CD4-positive, alpha-beta T cell (primary cell): ENCODE measurements around the gene NFKBIZ. TPM values are rescaled to one million over a fixed set of nuclear protein-coding genes. Genes with fewer than 3 reads are reported as not detected.

Experiments
- ATAC-seq: fragments of 200-7000 bp; cut with Tn5 transposase; one replicate; pipeline ENCODE4 v1.10.0; 2022; ENCODE audit warnings: mild to moderate bottlenecking; ENCODE audit not compliant: poor library complexity
- CTCF ChIA-PET: fragments of 350-600 bp; sonication (Branson Sonifier 250); formaldehyde crosslinking; loops from one replicate; lab custom pipeline; 2021; ENCODE audit warnings: antibody characterized with exemption, inconsistent platforms; lab: Charles Lee
- POLR2A ChIA-PET: fragments of 350-600 bp; sonication (Branson Sonifier 250); formaldehyde crosslinking; loops from one replicate; lab custom pipeline; 2021; ENCODE audit warnings: antibody characterized with exemption, inconsistent platforms; lab: Charles Lee
- DNase-seq, 14 experiments: peaks; one replicate each; pipeline ENCODE4 v3.0.0-alpha.2; 2013 to 2020; ENCODE audit warnings: mixed read lengths in 2 of 14
- H3K27ac ChIP-seq, 2 donors: one replicate each; pipeline versions ENCODE4 v1.5.1 to v1.7.0; 2013; ENCODE audit warnings: low read length in 2 of 2, low read depth in 1 of 2, mild to moderate bottlenecking in 1 of 2
- H3K27me3 ChIP-seq, 2 experiments: 1 replicate in 1 of 2; 2 replicates in 1 of 2; pipeline versions ENCODE4 v1.6.1 to v1.7.0; 2013; ENCODE audit warnings: low read length in 2 of 2, control low read depth in 1 of 2, mild to moderate bottlenecking in 1 of 2, moderate library complexity in 1 of 2; ENCODE audit not compliant: insufficient read depth in 2 of 2, control insufficient read depth in 1 of 2
- H3K36me3 ChIP-seq: one replicate; pipeline ENCODE4 v1.6.1; 2013; ENCODE audit warnings: low read length, control low read depth; ENCODE audit not compliant: insufficient read depth
- H3K4me1 ChIP-seq: one replicate; pipeline ENCODE4 v1.6.1; 2013; ENCODE audit warnings: low read length, control low read depth; ENCODE audit not compliant: insufficient read depth
- H3K4me3 ChIP-seq: one replicate; pipeline ENCODE4 v1.5.1; 2013; ENCODE audit warnings: mild to moderate bottlenecking, low read length, moderate library complexity
- H3K9me3 ChIP-seq, 2 experiments: 1 replicate in 1 of 2; 2 replicates in 1 of 2; pipeline versions ENCODE4 v1.6.1 to v1.7.0; 2013; ENCODE audit warnings: low read length in 2 of 2, mild to moderate bottlenecking in 2 of 2, control low read depth in 1 of 2, moderate library complexity in 1 of 2; ENCODE audit not compliant: control insufficient read depth in 1 of 2, insufficient read depth in 1 of 2
- H3K27ac Mint-ChIP-seq: one replicate; pipeline ENCODE4 v1.8.0; 2020; ENCODE audit warnings: mixed read lengths
- H3K27me3 Mint-ChIP-seq: one replicate; pipeline ENCODE4 v1.8.0; 2021; ENCODE audit warnings: mixed read lengths
- H3K36me3 Mint-ChIP-seq: one replicate; pipeline ENCODE4 v1.8.0; 2021; ENCODE audit warnings: low read depth, mixed read lengths
- H3K4me1 Mint-ChIP-seq: one replicate; pipeline ENCODE4 v1.8.0; 2021; ENCODE audit warnings: low read depth, mixed read lengths
- H3K4me3 Mint-ChIP-seq: one replicate; pipeline ENCODE4 v1.8.0; 2020; ENCODE audit warnings: mild to moderate bottlenecking, mixed read lengths
- H3K9me3 Mint-ChIP-seq: one replicate; pipeline ENCODE4 v1.8.0; 2020; ENCODE audit warnings: mixed read lengths
- intact Hi-C, 2 experiments: fragments of 100-400 bp; cut with DNase I in 1 of 2; cut with micrococcal nuclease in 1 of 2; formaldehyde crosslinking; loops; one replicate each; pipeline versions ENCODE4 v1.15.1 to v1.9.0; 2023 to 2025; cut with DNase I, micrococcal nuclease
- total RNA-seq, 174 experiments: library from RNA in 2 of 174; stranded (reverse) in 2 of 174; gene quantifications; one replicate each; pipeline ENCODE4 v1.2.3 and lab custom pipeline; 2021 to 2026
- TF ChIP-seq, protein P1 (sequence below): fragments of 200-600 bp; IDR thresholded peaks from one replicate; pipeline ENCODE4 v1.8.0; 2022; ENCODE audit warnings: antibody characterized with exemption, mild to moderate bottlenecking

The NFKBIZ gene
- total RNA-seq, 2 experiments from 2014 or later, result 438 to 451 TPM

DNA sequence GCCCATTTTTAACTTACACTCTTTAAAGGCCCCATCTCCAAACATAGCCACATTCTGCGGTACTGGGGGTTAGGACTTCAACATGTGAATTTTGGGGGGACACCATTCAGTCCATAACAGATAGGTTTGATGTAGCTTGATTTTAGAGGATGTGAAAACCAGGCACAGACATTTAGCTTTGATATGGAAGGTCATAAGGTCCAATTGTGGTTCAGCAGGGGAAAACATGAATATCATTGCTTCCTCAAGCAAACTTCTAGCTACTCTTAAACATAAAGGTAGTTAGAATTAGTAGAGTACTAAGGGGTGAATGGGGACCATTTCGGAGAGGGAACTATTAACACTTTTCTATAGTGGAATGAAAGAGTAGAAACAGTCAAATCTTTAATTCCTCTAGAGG, 13.6 kb upstream of the NFKBIZ start:
- no peaks in the 10 kb centered on the region for H3K9me3 Mint-ChIP-seq
- Histone ChIP-seq H3K4me3 (no peak overlapping the region), H3K27me3 (no peaks in the 10 kb centered on the region), H3K36me3 (no peaks in the 10 kb centered on the region), H3K27ac (no peak overlapping the region), H3K9me3 (no peaks in the 10 kb centered on the region), H3K4me1 (peaks cover 10% of the 10 kb centered on the region)
- TF ChIP-seq, protein P1, sequence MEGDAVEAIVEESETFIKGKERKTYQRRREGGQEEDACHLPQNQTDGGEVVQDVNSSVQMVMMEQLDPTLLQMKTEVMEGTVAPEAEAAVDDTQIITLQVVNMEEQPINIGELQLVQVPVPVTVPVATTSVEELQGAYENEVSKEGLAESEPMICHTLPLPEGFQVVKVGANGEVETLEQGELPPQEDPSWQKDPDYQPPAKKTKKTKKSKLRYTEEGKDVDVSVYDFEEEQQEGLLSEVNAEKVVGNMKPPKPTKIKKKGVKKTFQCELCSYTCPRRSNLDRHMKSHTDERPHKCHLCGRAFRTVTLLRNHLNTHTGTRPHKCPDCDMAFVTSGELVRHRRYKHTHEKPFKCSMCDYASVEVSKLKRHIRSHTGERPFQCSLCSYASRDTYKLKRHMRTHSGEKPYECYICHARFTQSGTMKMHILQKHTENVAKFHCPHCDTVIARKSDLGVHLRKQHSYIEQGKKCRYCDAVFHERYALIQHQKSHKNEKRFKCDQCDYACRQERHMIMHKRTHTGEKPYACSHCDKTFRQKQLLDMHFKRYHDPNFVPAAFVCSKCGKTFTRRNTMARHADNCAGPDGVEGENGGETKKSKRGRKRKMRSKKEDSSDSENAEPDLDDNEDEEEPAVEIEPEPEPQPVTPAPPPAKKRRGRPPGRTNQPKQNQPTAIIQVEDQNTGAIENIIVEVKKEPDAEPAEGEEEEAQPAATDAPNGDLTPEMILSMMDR, result no peak
- DNase-seq (no peak), ATAC-seq (no peak)
- H3K36me3 Mint-ChIP-seq, result no peaks in the 10 kb centered on the region
- no peak overlapping the region for H3K27ac Mint-ChIP-seq
- no peak overlapping the region for H3K4me3 Mint-ChIP-seq
- peaks cover 42% of the 10 kb centered on the region for H3K4me1 Mint-ChIP-seq
- intact Hi-C loops, result no loop called here
- ChIA-PET POLR2A (no interaction called here), CTCF (no interaction called here)
- H3K27me3 Mint-ChIP-seq, result no peaks in the 10 kb centered on the region

DNA sequence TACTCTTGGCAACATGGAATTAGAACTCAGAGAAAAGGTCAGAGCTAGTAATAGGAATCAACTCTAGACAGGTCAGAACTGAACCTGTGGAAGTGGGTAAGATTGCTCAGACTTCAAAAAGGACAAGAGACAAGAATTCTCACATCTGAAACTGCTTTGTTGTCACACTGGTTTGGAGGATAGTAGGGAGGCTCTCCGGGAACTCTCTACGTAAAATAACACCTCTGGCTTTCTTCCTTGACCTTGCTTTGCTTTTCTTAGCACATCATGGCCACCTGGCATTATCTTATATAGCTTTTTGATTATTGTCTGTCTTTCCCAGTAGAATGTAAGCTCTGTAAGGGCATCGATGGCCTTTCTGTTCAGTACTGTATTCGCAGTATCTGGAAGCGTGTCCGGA, 13.2 kb upstream of the NFKBIZ start:
- Mint-ChIP-seq H3K4me1 (peaks cover 39% of the 10 kb centered on the region), H3K4me3 (no peak overlapping the region), H3K27ac (no peak overlapping the region), H3K36me3 (no peaks in the 10 kb centered on the region), H3K27me3 (no peaks in the 10 kb centered on the region), H3K9me3 (no peaks in the 10 kb centered on the region)
- Histone ChIP-seq H3K36me3 (no peaks in the 10 kb centered on the region), H3K4me3 (no peak overlapping the region), H3K27ac (no peak overlapping the region), H3K9me3 (no peaks in the 10 kb centered on the region), H3K27me3 (no peaks in the 10 kb centered on the region), H3K4me1 (peaks cover 10% of the 10 kb centered on the region)
- DNase-seq (no peak), ATAC-seq (no peak)
- intact Hi-C loops, result no loop called here
- ChIA-PET POLR2A (no interaction called here), CTCF (no interaction called here)
- TF ChIP-seq, protein P1, result no peak

DNA sequence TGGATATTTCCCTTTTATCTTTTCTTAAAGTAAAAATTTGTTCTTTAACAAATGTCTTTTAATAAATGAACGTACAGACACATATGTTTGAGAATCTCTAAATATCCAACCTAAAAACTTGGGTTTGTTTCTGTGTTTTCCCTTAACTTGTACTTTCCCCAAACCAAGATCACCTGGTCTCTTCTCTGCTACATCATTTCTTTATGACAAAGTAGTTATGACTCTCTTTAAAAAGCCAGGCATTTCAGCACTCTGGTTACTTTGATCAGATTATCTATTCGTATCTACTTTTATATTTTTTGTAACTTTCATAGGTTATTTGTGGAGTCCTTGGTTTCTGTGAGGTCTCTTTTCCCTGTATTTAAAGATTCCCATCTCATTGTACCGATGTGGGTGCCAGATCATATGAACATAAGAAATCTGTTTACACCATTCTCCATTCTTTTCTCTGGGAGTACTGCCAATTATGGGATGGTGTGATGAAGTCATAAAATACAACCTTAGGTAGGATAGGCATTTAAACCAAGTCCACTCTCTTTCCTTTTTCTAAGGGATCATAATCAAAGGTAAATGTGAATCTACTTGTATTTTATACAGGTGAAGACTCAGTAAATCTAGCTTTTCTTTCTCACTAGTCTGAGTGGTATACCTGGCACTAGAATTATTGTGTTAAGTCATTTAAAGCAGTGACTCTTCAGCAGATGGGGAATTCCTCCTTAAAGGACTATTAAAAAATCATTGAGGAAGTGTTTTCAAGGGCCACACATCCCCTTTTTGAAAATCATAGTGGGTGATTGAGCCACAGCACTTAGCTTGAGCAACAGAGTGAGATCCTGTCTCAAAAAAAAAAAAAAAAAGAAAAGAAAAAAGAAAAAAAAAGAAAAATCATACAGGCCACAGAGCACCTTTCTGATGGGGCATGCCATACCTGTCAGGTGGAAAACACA, 12.4 kb upstream of the NFKBIZ start:
- CTCF ChIA-PET, result interaction anchor here (0.6 kb wide), 1 partner anchor 13 kb away, joined by 4 read pairs; the partner anchor contains the start of gene NFKBIZ
- intact Hi-C loops, result no loop called here
- H3K4me1 Mint-ChIP-seq, result peaks cover 34% of the 10 kb centered on the region
- no peaks in the 10 kb centered on the region for H3K36me3 Mint-ChIP-seq
- peak in 1 of 14 experiments; percentile 53 for DNase-seq
- H3K27me3 Mint-ChIP-seq, result no peaks in the 10 kb centered on the region
- POLR2A ChIA-PET, result interaction anchor here (2.4 kb wide), 1 partner anchor 10 kb away, joined by 10 read pairs; no protein-coding TSS in a partner anchor
- no peak overlapping the region for H3K4me3 Mint-ChIP-seq
- no peak for ATAC-seq
- H3K9me3 Mint-ChIP-seq, result peaks cover 2% of the 10 kb centered on the region
- Histone ChIP-seq H3K36me3 (no peaks in the 10 kb centered on the region), H3K4me3 (no peak overlapping the region), H3K27ac (no peak overlapping the region), H3K27me3 (no peaks in the 10 kb centered on the region), H3K4me1 (peaks cover 10% of the 10 kb centered on the region), H3K9me3 (no peaks in the 10 kb centered on the region)
- no peak overlapping the region for H3K27ac Mint-ChIP-seq
- TF ChIP-seq, protein P1, result no peak
